Right lobe of liver (tissue), 6 donors: ENCODE measurements around the gene POC1B. TPM values are rescaled to one million over a fixed set of nuclear protein-coding genes. Genes with fewer than 3 reads are reported as not detected.
A peak's percentile ranks its signal among the peaks of the same experiment; 100 is the strongest.

Experiments used
- ATAC-seq, 4 donors: fragments of 200-7000 bp; cut with Tn5 transposase; one replicate each; pipeline ENCODE4 v1.9.1; 2020; ENCODE audit warnings: mild to moderate bottlenecking in 4 of 4, moderate library complexity in 4 of 4
- DNase-seq, 3 donors: peaks; one replicate each; pipeline ENCODE4 v3.0.0-alpha.2; 2020
- H3K27ac ChIP-seq, 3 donors: fragments of 200-600 bp; one replicate each; pipeline ENCODE4 v1.8.0; 2022
- H3K27me3 ChIP-seq, 2 donors: fragments of 200-600 bp; one replicate each; pipeline ENCODE4 v1.8.0; 2022
- H3K36me3 ChIP-seq, 4 donors: fragments of 200-600 bp; sonication (generic) in 1 of 4; one replicate each; pipeline versions ENCODE4 v1.5.1 to v1.8.0; 2017 to 2022; ENCODE audit warnings: control low read depth in 1 of 4
- H3K4me1 ChIP-seq, 4 donors: fragments of 200-600 bp; sonication (generic) in 1 of 4; one replicate each; pipeline versions ENCODE4 v1.5.1 to v1.8.0; 2017 to 2022; ENCODE audit warnings: control low read depth in 1 of 4
- H3K4me3 ChIP-seq, 3 donors: fragments of 200-600 bp; one replicate each; pipeline ENCODE4 v1.8.0; 2022
- H3K9me3 ChIP-seq, 4 donors: fragments of 200-600 bp; sonication (generic) in 1 of 4; one replicate each; pipeline versions ENCODE4 v1.5.1 to v1.8.0; 2017 to 2022; ENCODE audit warnings: control low read depth in 1 of 4
- POLR2A ChIP-seq: fragments of 450-650 bp; IDR thresholded peaks from one replicate; pipeline ENCODE4 v1.6.1; 2017; ENCODE audit warnings: antibody characterized with exemption, mild to moderate bottlenecking
- WGBS: methylation state at CpG from one replicate; pipeline ENCODE4 v1.1.6; 2018; ENCODE audit warnings: low coverage, low lambda C conversion rate; ENCODE audit not compliant: insufficient coverage; ENCODE audit errors: missing lambda C conversion rate; 5-methylcytosine and 5-hydroxymethylcytosine counted together
- intact Hi-C, 2 donors: fragments of 100-400 bp; cut with DNase I; formaldehyde crosslinking; loops; one replicate each; pipeline versions ENCODE4 v1.11.2 to v1.14.1; 2022
- total RNA-seq, 6 experiments: library from RNA; depleted of rRNA in 2 of 6; stranded (reverse); fragments of >200 nt in 2 of 6; fragmentation: NEBNext Ultra II Directional in 3 of 6; extraction: Animal tissue kit (Norgen Biotek cat#: 25700) in 3 of 6; gene quantifications; one replicate each; pipeline versions ENCODE4 v1.1.0 to v1.2.4, GENCODE V29; 2016 to 2023
- TF ChIP-seq, protein P1 (sequence below), 4 donors: fragments of 200-600 bp in 3 of 4; fragments of 450-650 bp in 1 of 4; IDR thresholded peaks; one replicate each; pipeline versions ENCODE4 v1.5.1 to v1.8.0; 2016 to 2022; ENCODE audit warnings: antibody characterized with exemption in 4 of 4, mild to moderate bottlenecking in 2 of 4
- donor health status: DM: no; HTN: yes; CAD: no.
- donor health status: DM: no; HTN: no; CAD: no.
- donor health status: DM: no; HTN: no; CAD: no.
- donor health status: DM: no; HTN: yes; CAD: no.
- donor health status: DM: no; HTN: yes; CAD: no.

The POC1B gene
- total RNA-seq, 6 experiments from 2014 or later, result 5.3 to 14.5 (median 6.9) TPM

DNA sequence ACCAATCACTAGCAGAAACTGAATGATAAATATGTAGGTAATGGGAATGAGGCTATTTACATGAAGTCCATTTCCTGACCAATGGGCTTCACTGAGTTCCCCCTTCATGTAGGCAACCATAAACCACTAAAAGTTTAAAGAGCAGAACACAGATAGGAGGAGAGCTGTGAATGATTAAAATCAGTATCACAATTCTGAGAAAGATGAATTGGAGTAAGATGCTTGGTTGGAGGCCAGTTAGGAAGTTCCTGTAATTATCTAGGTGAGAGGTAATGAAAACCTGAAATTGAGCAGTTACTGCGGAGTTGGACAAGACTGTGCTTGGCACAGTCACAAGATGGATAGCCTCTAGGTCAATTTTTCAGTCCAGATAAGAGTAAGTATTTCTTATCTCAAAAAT is 57.8 kb downstream of the POC1B start:
- H3K27me3 ChIP-seq, result no peaks in the 10 kb centered on the region
- no peak for TF ChIP-seq POLR2A
- TF ChIP-seq, protein P1, sequence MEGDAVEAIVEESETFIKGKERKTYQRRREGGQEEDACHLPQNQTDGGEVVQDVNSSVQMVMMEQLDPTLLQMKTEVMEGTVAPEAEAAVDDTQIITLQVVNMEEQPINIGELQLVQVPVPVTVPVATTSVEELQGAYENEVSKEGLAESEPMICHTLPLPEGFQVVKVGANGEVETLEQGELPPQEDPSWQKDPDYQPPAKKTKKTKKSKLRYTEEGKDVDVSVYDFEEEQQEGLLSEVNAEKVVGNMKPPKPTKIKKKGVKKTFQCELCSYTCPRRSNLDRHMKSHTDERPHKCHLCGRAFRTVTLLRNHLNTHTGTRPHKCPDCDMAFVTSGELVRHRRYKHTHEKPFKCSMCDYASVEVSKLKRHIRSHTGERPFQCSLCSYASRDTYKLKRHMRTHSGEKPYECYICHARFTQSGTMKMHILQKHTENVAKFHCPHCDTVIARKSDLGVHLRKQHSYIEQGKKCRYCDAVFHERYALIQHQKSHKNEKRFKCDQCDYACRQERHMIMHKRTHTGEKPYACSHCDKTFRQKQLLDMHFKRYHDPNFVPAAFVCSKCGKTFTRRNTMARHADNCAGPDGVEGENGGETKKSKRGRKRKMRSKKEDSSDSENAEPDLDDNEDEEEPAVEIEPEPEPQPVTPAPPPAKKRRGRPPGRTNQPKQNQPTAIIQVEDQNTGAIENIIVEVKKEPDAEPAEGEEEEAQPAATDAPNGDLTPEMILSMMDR (IDR thresholded peaks at IDR 0.05), result no peak
- intact Hi-C loops, result loop anchor here in 1 of 2 donors (10.0 kb wide), 1 partner anchor 423 kb away; no protein-coding TSS in a partner anchor

DNA sequence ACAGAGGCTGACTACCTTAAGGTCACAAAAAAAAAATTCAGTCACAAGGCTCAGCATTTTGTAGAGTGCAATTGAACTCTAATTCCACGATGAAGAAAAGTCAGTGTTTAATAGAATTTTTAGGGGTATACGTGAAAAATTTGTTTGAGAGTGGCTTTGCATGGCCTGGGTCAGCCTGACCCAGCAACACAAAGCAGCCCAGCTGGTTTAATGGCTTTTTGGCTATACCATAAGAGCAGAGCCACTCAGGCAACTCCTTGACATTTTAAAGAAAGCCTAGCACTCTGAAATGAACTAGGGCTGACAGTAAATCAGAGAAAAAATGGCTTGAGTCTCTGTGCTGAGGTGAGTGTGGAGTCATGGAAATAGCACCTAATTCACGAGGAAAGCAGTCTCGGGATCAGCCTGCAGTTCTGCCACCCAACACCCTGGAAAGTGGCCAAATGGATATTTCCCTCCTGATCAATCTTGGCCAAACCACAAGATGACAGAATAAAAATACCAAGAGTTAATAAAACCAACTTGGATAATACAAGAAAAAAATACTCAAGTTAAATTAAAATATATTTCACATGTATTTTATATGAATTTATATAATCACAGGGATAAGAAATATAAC is 60.8 kb downstream of the POC1B start:
- no peak for DNase-seq
- no peak overlapping the region for H3K27ac ChIP-seq
- peaks cover 0 to 4% (median 0%) of the 10 kb centered on the region in 4 donors for H3K4me1 ChIP-seq
- no peaks in the 10 kb centered on the region for H3K27me3 ChIP-seq
- no peaks in the 10 kb centered on the region for H3K9me3 ChIP-seq
- H3K36me3 ChIP-seq, result no peaks in the 10 kb centered on the region
- H3K4me3 ChIP-seq, result no peak overlapping the region
- TF ChIP-seq POLR2A, result no peak
- TF ChIP-seq, protein P1 (IDR thresholded peaks at IDR 0.05), result no peak
- ATAC-seq, result no peak
- intact Hi-C loops, result loop anchor here in 1 of 2 donors (10.0 kb wide), 1 partner anchor 420 kb away; no protein-coding TSS in a partner anchor
- WGBS, result 48% methylated on average over 4 of the region's 4 CpGs

More for the DNA sequence above, 57.8 kb downstream of the POC1B start:
- no peak for DNase-seq
- Histone ChIP-seq H3K27ac (no peak overlapping the region), H3K36me3 (no peaks in the 10 kb centered on the region), H3K4me3 (no peak overlapping the region), H3K4me1 (no peaks in the 10 kb centered on the region), H3K9me3 (no peaks in the 10 kb centered on the region)
- 31% methylated on average over 1 of the region's 1 CpG for WGBS
- ATAC-seq, result no peak

DNA sequence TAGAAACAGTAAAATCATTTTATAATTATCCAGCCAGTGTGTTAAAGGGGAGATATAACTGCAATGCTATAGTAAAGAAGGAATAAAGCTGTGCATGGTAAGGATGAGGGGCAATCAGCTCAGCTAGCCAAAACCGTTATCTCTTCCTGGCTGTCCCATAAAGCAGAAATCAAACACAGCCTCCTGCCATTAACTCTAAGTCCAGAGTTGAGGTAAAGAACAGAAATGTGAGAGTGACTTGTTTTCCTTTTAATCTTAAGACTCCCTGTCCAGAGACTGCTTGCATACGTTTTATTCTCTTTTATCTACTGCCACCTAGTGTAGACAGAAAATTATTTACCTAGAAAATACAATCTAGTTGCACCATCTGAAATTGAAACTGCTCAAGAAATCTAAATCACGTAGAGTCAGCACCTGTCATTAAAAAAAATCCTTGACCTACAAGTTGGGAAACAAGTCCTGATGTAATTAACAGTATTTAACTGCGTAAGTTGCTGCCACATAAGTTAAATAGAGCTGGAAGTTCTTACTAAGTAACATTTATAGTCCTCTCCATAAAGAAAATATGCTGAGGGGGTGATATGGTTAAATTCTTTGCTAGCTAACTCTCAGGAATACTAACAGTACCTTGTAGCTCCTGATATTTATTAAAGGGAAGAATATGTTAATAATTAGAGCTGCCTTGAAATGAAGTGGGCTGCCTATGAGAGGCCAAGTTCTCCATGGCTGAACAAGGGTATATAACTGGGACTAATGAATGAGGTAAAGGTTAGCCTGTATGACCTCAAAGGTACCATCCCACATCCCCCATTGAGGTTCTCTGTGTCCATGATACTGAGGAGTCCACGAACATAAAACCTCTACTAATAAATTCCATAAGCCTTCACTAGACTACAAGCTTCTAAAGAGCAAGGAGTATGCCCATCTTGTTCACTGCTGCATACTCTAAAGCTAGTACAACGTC is 63.9 kb downstream of the POC1B start:
- 6% methylated on average over 6 of the region's 6 CpGs for WGBS
- peak; percentile 93 to 97 (median 96) for ATAC-seq
- Histone ChIP-seq H3K27ac (peak overlapping the region; percentile 29 to 66 (median 31)), H3K4me1 (peaks cover 0 to 4% (median 0%) of the 10 kb centered on the region in 4 donors), H3K27me3 (no peaks in the 10 kb centered on the region), H3K36me3 (no peaks in the 10 kb centered on the region), H3K9me3 (no peaks in the 10 kb centered on the region), H3K4me3 (peak overlapping the region in 1 of 3 donors; percentile 17)
- DNase-seq, result no peak
- intact Hi-C loops, result loop anchor here in 1 of 2 donors (10.0 kb wide), 1 partner anchor 417 kb away; no protein-coding TSS in a partner anchor
- TF ChIP-seq POLR2A, result no peak
- TF ChIP-seq, protein P1 (IDR thresholded peaks at IDR 0.05), result peak; percentile 59 to 86 (median 64)

DNA sequence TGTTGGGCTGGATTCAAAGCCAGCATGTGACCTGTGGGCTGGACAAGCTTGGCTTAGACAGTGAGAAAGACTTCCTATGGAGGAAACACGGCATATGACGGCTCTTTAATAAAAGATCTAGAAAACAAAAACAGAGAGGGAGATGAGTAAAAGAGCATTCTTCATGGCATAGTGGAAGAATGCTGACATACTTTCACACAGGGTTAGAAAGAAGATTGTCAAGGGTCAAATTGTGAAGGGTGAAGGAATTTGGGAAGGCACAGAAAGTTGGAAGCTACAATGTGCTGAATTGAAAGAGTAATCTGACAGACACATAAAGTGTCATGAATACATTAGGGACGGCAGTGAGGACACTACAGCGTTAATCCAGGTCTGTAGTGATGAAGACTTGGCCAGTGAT is 64.7 kb downstream of the POC1B start:
- ATAC-seq (peak; percentile 38 to 53 (median 38)), DNase-seq (no peak)
- H3K4me1 ChIP-seq, result peaks cover 0 to 4% (median 0%) of the 10 kb centered on the region in 4 donors
- no peaks in the 10 kb centered on the region for H3K27me3 ChIP-seq
- H3K36me3 ChIP-seq, result no peaks in the 10 kb centered on the region
- intact Hi-C loops, result loop anchor here in 1 of 2 donors (10.0 kb wide), 1 partner anchor 416 kb away; no protein-coding TSS in a partner anchor
- TF ChIP-seq, protein P1 (IDR thresholded peaks at IDR 0.05), result no peak
- TF ChIP-seq POLR2A, result no peak
- 47% methylated on average over 4 of the region's 4 CpGs for WGBS
- peak overlapping the region; percentile 29 to 66 (median 31) for H3K27ac ChIP-seq
- H3K9me3 ChIP-seq, result no peaks in the 10 kb centered on the region
- no peak overlapping the region for H3K4me3 ChIP-seq
